Activated CD8-positive, alpha-beta memory T cell treated with anti-CD3 and anti-CD28 coated beads for 24 hours (primary cell): ENCODE data around the gene AGAP2.
A peak's percentile ranks its signal among the peaks of the same experiment; 100 is the strongest.
"Not testable (repeated sequence)": the region's sequence is repeated elsewhere in the genome, so short reads cannot be mapped to it uniquely, and the experiment has no call there.

Source experiments
- DNase-seq: peaks from one replicate; pipeline ENCODE4 v3.0.0-alpha.2; 2020

The AGAP2 gene

DNA sequence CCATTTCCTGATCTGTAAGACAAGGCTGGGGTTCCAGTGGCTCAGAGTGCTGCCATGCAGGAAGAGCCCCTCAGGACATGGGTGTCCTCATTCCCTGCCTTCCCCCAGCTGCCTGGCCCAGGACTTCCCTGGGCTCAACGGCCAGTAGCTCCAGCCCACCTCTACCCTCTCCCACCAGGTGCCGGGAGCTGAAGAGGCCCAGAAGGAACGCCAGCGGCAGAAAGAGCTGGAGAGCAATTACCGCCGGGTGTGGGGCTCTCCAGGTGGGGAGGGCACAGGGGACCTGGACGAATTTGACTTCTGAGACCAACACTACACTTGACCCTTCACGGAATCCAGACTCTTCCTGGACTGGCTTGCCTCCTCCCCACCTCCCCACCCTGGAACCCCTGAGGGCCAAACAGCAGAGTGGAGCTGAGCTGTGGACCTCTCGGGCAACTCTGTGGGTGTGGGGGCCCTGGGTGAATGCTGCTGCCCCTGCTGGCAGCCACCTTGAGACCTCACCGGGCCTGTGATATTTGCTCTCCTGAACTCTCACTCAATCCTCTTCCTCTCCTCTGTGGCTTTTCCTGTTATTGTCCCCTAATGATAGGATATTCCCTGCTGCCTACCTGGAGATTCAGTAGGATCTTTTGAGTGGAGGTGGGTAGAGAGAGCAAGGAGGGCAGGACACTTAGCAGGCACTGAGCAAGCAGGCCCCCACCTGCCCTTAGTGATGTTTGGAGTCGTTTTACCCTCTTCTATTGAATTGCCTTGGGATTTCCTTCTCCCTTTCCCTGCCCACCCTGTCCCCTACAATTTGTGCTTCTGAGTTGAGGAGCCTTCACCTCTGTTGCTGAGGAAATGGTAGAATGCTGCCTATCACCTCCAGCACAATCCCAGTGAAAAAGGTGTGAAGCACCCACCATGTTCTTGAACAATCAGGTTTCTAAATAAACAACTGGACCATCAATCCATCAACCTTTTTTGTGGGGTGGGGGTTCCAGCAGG lies 17.6 kb downstream of the AGAP2 start:
- no peak for DNase-seq

GRCh38 chr12:57719777-57720605 lies 18.6 kb downstream of the AGAP2 start:
- DNase-seq: no peak

- DNase-seq: no peak
These were observed 19.7 kb downstream of the AGAP2 start for GRCh38 chr12:57718641-57719528.

GRCh38 chr12:57717846-57718640 lies 20.5 kb downstream of the AGAP2 start:
- DNase-seq: no peak

GRCh38 chr12:57717131-57717530 lies 21.4 kb downstream of the AGAP2 start:
- no peak for DNase-seq

- DNase-seq: no peak
These were observed 22.2 kb downstream of the AGAP2 start for GRCh38 chr12:57716305-57716704.

- no peak for DNase-seq
These were observed 22.8 kb downstream of the AGAP2 start for GRCh38 chr12:57715786-57716185.

DNA sequence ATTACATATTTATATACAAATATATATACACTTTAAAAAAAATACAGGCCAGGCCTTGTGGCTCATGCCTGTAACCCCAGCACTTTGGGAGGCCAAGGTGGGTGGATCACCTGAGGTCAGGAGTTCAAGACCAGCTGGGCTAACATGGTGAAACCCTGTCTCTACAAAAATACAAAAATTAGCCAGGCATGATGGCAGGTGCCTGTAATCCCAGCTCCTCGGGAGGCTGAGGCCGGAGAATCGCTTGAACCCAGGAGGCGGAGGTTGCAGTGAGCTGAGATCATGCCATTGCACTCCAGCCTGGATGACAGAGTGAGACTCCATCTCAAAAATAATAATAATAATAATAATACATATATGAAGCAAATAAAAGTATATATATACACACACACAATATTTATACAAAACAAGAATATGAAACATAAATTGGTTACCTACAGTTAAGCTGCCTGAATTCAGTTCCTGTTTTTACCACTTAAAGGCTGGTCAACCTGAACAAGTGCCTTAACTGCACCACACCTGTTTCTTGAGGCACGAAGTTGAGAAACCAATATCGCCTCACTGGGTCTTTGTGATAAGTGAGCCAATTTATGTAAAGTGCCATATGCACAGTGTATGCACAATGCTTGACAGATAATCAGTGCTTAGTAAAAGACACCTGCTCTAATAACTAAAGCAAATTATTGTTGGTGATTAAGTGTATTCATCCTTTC lies 23.4 kb downstream of the AGAP2 start:
- not testable (repeated sequence) for DNase-seq

DNA sequence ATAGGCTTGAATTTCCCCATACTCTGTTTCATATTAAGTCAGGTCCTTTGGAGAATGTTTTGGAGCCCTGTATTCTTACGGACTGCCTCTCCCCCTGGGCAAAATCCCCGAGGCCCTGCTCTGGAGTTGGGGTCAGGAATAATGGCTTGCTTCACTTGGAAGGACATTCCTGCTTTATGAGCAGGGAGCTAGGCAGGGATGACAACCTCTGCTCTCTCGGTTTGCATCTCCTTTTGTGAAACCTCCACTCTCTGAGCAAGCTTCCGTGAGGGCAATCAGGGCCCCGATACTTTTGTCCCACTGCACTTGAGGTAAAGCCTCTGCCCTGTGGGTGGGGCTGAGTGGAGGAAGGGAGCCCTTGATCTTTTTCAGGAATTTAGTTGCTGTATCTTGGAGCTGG lies 25.3 kb downstream of the AGAP2 start:
- no peak for DNase-seq

DNA sequence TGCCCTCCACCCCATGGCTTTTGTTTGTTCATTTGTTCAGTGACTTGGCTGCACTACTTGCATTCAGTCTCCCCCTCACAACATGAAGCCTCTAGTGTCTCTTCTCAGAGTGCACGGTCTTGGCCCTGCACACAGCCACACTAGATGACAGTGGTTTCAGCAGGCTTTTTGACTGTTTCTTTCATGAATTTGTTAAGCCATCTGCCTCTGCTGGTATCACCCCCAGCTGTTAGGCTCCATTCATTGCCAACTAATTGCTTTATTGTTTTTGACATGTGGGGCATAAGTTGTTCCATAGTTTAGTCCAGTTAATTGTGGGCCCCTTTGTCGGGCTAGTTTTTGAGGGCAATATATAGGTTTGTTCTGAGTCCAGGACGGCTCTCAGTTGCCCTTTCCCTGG lies 25.8 kb downstream of the AGAP2 start:
- DNase-seq: no peak

GRCh38 chr12:57708296-57708695 lies 30.2 kb downstream of the AGAP2 start:
- no peak for DNase-seq

- no peak for DNase-seq
These were observed 31.3 kb downstream of the AGAP2 start for GRCh38 chr12:57707250-57707649.

DNA sequence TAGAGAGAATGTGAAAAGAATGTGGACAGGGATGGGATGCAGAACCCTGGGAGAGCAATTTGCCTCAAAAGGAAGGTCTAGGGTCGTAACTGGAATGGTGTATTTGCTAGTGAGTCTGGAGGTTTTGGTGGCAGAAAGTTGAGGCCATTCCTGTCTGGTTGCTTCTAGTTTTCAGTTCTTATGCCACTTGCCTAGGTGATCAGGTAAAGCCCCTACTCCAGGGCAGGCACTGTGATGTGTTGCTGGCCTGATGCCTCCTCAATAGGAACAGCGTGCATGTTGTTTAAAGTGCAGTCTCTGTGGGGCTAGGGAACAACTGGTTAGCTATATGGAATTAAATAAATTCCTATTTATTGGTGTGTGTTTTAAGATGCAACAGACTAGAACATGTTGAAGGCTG lies 38.2 kb downstream of the AGAP2 start:
- DNase-seq: no peak

- no peak for DNase-seq
These were observed 40.1 kb downstream of the AGAP2 start for GRCh38 chr12:57698414-57698813.

DNA sequence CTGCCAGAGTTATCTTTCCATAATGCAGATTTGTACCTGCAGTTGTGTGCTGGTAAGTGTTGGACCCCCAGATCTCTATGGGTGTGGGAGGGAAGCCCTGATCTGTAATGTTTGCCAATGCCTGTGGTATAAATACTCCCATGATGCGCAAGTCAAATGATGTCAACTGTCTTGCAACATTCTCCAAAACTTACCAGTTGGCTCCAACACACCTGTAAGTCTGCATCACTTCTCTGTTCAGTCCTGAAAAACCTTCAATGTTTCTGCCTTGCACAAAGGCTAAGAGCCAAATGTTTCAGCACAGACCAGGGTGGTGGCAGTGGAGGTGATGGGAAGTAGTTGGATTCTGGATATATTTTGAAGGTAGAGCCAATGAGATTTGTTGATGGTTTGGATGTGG lies 41.5 kb downstream of the AGAP2 start:
- no peak for DNase-seq

GRCh38 chr12:57695770-57696432 lies 42.6 kb downstream of the AGAP2 start:
- no peak for DNase-seq

DNA sequence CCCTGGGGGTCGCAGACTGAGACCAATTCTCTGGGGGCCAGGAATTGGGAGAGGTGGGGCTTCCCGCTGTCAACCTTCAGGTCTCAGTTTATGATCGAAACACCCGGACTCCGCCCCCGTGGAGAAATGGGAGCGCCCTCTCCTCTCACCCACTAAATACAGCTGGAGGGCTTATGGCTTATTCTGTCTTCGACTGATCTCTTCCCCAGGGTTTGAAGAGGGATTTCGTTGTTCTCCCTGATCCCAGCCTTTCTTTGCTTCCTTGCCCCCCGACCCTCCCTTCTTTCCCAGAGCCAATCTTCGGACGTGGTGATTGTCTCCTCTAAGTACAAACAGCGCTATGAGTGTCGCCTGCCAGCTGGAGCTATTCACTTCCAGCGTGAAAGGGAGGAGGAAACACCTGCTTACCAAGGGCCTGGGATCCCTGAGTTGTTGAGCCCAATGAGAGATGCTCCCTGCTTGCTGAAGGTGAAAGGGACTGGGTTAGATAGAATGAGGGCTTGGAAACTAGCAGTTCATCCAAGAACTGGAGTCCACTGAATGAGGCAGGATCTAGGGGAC lies 44.0 kb downstream of the AGAP2 start:
- DNase-seq: no peak

- DNase-seq: peak; percentile 90
These were observed 44.7 kb downstream of the AGAP2 start, which contains the start of gene OS9 for GRCh38 chr12:57693659-57694458. OS9 (plus strand) TSS chr12:57694132; CDS start chr12:57694162, 30 bp downstream.

DNA sequence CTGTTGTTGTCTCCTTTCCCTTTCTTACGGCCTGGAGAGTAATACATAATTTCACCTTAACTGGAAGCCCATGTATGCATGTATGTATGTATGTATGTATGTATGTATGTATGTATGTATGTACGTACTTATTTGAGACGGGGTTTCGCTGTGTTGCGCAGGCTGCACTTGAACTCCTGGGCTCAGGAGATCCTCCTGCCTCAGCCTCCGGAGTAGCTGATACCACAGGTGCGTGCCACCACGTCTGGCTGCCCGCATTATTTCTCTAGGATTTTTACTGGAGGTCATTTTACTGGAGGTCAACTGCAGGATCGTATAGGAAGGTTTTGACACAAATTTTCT lies 45.3 kb downstream of the AGAP2 start:
- DNase-seq: peak; percentile 68
